Endothelial cell of umbilical vein (primary cell): Measurements from ENCODE around the gene AKNA. TPM values are rescaled to one million over a fixed set of nuclear protein-coding genes. Genes with fewer than 3 reads are reported as not detected.

Experiments
- BruUV-seq: library from RNA; stranded (reverse); fragments of 400-500 nt; replicated peaks from 2 replicates; lab custom pipeline; 2021; lab: Mats Ljungman, UMichigan
- CTCF ChIA-PET: fragments of 300-600, 350-600 bp; sonication (Branson Sonifier 250); formaldehyde crosslinking; loops from one replicate; lab custom pipeline; 2021; ENCODE audit warnings: antibody characterized with exemption, inconsistent platforms; lab: Charles Lee
- POLR2A ChIA-PET: fragments of 300-600, 350-600 bp; sonication (Branson Sonifier 250); formaldehyde crosslinking; loops from one replicate; lab custom pipeline; 2021; ENCODE audit warnings: antibody characterized with exemption, inconsistent platforms; lab: Charles Lee
- DNase-seq: peaks from one replicate; pipeline ENCODE4 v3.0.0-alpha.2; 2011; ENCODE audit warnings: low read depth, low spot score
- FAIRE-seq: peaks from 2 replicates; lab custom pipeline; 2011; peaks lifted over from hg19 to GRCh38; lab: Jason Lieb, UNC
- H2AFZ ChIP-seq: 2 replicates; pipeline ENCODE4 v1.6.0; 2012; ENCODE audit warnings: low read depth, low read length, control low read depth, inconsistent platforms
- H3K27ac ChIP-seq: 2 replicates; pipeline ENCODE4 v1.5.1; 2011; ENCODE audit warnings: low read depth, mild to moderate bottlenecking, control low read depth, low read length, moderate library complexity; ENCODE audit not compliant: insufficient read depth
- H3K27me3 ChIP-seq, 2 experiments: 2 replicates each; pipeline versions ENCODE4 v1.6.0 to v1.6.1; 2011; ENCODE audit warnings: low read length in 2 of 2, mixed read lengths in 1 of 2; ENCODE audit not compliant: control insufficient read depth in 2 of 2, insufficient read depth in 2 of 2
- H3K36me3 ChIP-seq, 2 experiments: 2 replicates in 1 of 2; 3 replicates in 1 of 2; pipeline ENCODE4 v1.5.1; 2011; ENCODE audit warnings: low read length in 2 of 2, mild to moderate bottlenecking in 1 of 2, moderate library complexity in 1 of 2; ENCODE audit not compliant: control insufficient read depth in 2 of 2, insufficient read depth in 2 of 2; ENCODE audit errors: extremely low read depth in 1 of 2
- H3K4me1 ChIP-seq: 3 replicates; pipeline ENCODE4 v1.5.1; 2011; ENCODE audit warnings: mild to moderate bottlenecking, low read length; ENCODE audit not compliant: control insufficient read depth, insufficient read depth; ENCODE audit errors: extremely low read depth
- H3K4me2 ChIP-seq: 2 replicates; pipeline ENCODE4 v1.6.1; 2011; ENCODE audit warnings: low read length, control low read depth, mixed read lengths; ENCODE audit not compliant: insufficient read depth
- H3K4me3 ChIP-seq, 3 experiments: fragments of 200-600 bp in 1 of 3; sonication (generic), shearing (Covaris generic) in 1 of 3; replicated peaks in 1 of 3; 2 replicates each; pipeline ENCODE4 v1.5.1; 2011 to 2016; ENCODE audit warnings: control low read depth in 3 of 3, low read length in 3 of 3, mild to moderate bottlenecking in 2 of 3, inconsistent platforms in 1 of 3, low read depth in 1 of 3, moderate library complexity in 1 of 3; ENCODE audit not compliant: insufficient read depth in 1 of 3
- H3K79me2 ChIP-seq: 2 replicates; pipeline ENCODE4 v1.6.0; 2012; ENCODE audit warnings: low read length, inconsistent platforms; ENCODE audit not compliant: control insufficient read depth, insufficient read depth
- H3K9ac ChIP-seq: replicated peaks from 2 replicates; pipeline ENCODE3; 2011; ENCODE audit warnings: low read length, control low read depth; ENCODE audit not compliant: insufficient read depth; ENCODE audit errors: extremely low read depth
- H3K9me1 ChIP-seq: replicated peaks from 3 replicates; pipeline ENCODE4 v1.6.0; 2011; ENCODE audit warnings: mild to moderate bottlenecking, low read length; ENCODE audit not compliant: control insufficient read depth, insufficient read depth; ENCODE audit errors: extremely low read depth
- H3K9me3 ChIP-seq: replicated peaks from 2 replicates; pipeline ENCODE4 v1.5.1; 2012; ENCODE audit warnings: low read length, inconsistent platforms; ENCODE audit not compliant: control insufficient read depth, insufficient read depth
- H4K20me1 ChIP-seq: replicated peaks from 2 replicates; pipeline ENCODE3; 2011; ENCODE audit warnings: mild to moderate bottlenecking, low read length; ENCODE audit not compliant: control insufficient read depth, insufficient read depth; ENCODE audit errors: extremely low read depth
- CTCF ChIP-seq, 2 donors: IDR thresholded peaks; 1 replicate in 1 of 2; 2 replicates in 1 of 2; pipeline ENCODE4 v1.5.1; 2011; ENCODE audit warnings: low read length in 2 of 2, mild to moderate bottlenecking in 2 of 2, moderate library complexity in 2 of 2, control low read depth in 1 of 2, inconsistent platforms in 1 of 2, low read depth in 1 of 2; ENCODE audit not compliant: insufficient read depth in 1 of 2; ENCODE audit errors: extremely low read depth in 1 of 2
- EZH2 ChIP-seq: IDR thresholded peaks from 2 replicates; pipeline ENCODE4 v1.6.1; 2012; ENCODE audit warnings: borderline replicate concordance, low read depth, mild to moderate bottlenecking, moderate library complexity, low read length, inconsistent platforms; ENCODE audit not compliant: severe bottlenecking
- FOS ChIP-seq: IDR thresholded peaks from 2 replicates; pipeline ENCODE4 v1.6.1; 2011; ENCODE audit warnings: mild to moderate bottlenecking, low read length, moderate library complexity, borderline replicate concordance; ENCODE audit not compliant: insufficient read depth
- GATA2 ChIP-seq: IDR thresholded peaks from 2 replicates; pipeline ENCODE4 v1.7.0; 2011; ENCODE audit warnings: low read depth, mild to moderate bottlenecking, moderate library complexity, mixed read lengths, low read length; ENCODE audit not compliant: insufficient read length, insufficient read depth
- JUN ChIP-seq: IDR thresholded peaks from 2 replicates; pipeline ENCODE4 v1.6.1; 2011; ENCODE audit warnings: borderline replicate concordance, low read depth; ENCODE audit not compliant: insufficient read length, insufficient read depth
- MAX ChIP-seq: IDR thresholded peaks from 2 replicates; pipeline ENCODE4 v1.6.1; 2011; ENCODE audit not compliant: insufficient read depth, insufficient read length
- MYC ChIP-seq: IDR thresholded peaks from one replicate; pipeline ENCODE4 v1.6.1; 2011; ENCODE audit warnings: mild to moderate bottlenecking, low read depth, low read length
- POLR2A ChIP-seq: IDR thresholded peaks from 2 replicates; pipeline ENCODE4 v1.6.1; 2012; ENCODE audit warnings: low read depth, mild to moderate bottlenecking, control low read depth, low read length
- POLR2AphosphoS5 ChIP-seq: IDR thresholded peaks from 2 replicates; pipeline ENCODE4 v1.6.1; 2012; ENCODE audit warnings: low read depth, mild to moderate bottlenecking, control low read depth, low read length, moderate library complexity; ENCODE audit not compliant: insufficient read depth
- dilution Hi-C: fragments of 300-500 bp; cut with MboI; formaldehyde crosslinking; loops from one replicate; pipeline ENCODE4 v1.15.0; 2019; ENCODE audit warnings: low sequenced_read_pairs; ENCODE audit not compliant: extremely low pct_ligation_motif_present
- intact Hi-C: fragments of 100-400 bp; cut with micrococcal nuclease; formaldehyde crosslinking; loops from one replicate; pipeline ENCODE4 v1.10.0; 2022
- polyA plus RNA-seq, 4 experiments: library from polyadenylated mRNA; depleted of rRNA in 3 of 4; stranded (reverse) in 3 of 4; unstranded in 1 of 4; fragments of >200 nt; gene quantifications; 2 replicates each; pipeline versions ENCODE4 v1.2.1 to v1.2.3, GENCODE V29; 2011 to 2012; ENCODE audit warnings: missing spikeins in 1 of 4
- total RNA-seq: library from RNA; stranded (reverse); gene quantifications from 2 replicates; pipeline ENCODE4 v1.2.3, GENCODE V29; 2021

AKNA gene
- total and polyA plus RNA-seq, 2 donors (not counting 3 experiments of a cell fraction or from before 2014, with no cell fraction given): 11.3 to 22.4 TPM

- H3K4me2 ChIP-seq: no peak overlapping the region
- TF ChIP-seq MYC: no peak
- no peak for TF ChIP-seq CTCF (IDR thresholded peaks at IDR 0.05; ENCODE audit: extremely low read depth in 1 of 2, insufficient read depth in 1 of 2, low read depth in 1 of 2, low read length in 2 of 2)
- TF ChIP-seq POLR2AphosphoS5: no peak
- TF ChIP-seq EZH2: no peak
- TF ChIP-seq MAX: no peak
- no peak for TF ChIP-seq FOS
- TF ChIP-seq POLR2A: no peak
- TF ChIP-seq JUN: no peak
- TF ChIP-seq GATA2: no peak
- no peak for FAIRE-seq
- no peaks in the 10 kb centered on the region for H4K20me1 ChIP-seq
- H3K79me2 ChIP-seq: no peaks in the 10 kb centered on the region
- ChIA-PET CTCF (no interaction called here), POLR2A (no interaction called here)
- intact Hi-C loops (no loop called here), dilution Hi-C loops (no loop called here)
- no peaks in the 10 kb centered on the region for H3K9me3 ChIP-seq
- H3K4me1 ChIP-seq: no peaks in the 10 kb centered on the region
- BruUV-seq: no TSS peak
- no peaks in the 10 kb centered on the region for H3K9me1 ChIP-seq
- no peak overlapping the region for H2AFZ ChIP-seq
- DNase-seq: no peak
- H3K27me3 ChIP-seq: no peaks in the 10 kb centered on the region
- peaks cover 3 to 17% of the 10 kb centered on the region in 2 experiments for H3K36me3 ChIP-seq
- H3K27ac ChIP-seq: no peak overlapping the region
- no peak overlapping the region for H3K4me3 ChIP-seq
- H3K9ac ChIP-seq: no peak overlapping the region
Observed at GRCh38 chr9:114378883-114379282, 8.9 kb downstream of the AKNA start.
